Fibroblast of lung (primary cell): ENCODE measurements around the gene RNF150. TPM values are rescaled to one million over a fixed set of nuclear protein-coding genes. Genes with fewer than 3 reads are reported as not detected.
A peak's percentile ranks its signal among the peaks of the same experiment; 100 is the strongest.

Experiments
- DNase-seq, 2 donors: peaks; one replicate each; pipeline versions ENCODE4 v3.0.0 to v3.0.0-alpha.2; 2010; ENCODE audit warnings: low read depth in 2 of 2
- H2AFZ ChIP-seq: 2 replicates; pipeline ENCODE4 v1.5.1; 2012; ENCODE audit warnings: low read length, control low read depth, inconsistent platforms
- H3K27ac ChIP-seq: 2 replicates; pipeline ENCODE4 v1.5.1; 2011; ENCODE audit warnings: low read length, control low read depth; ENCODE audit not compliant: insufficient read depth
- H3K27me3 ChIP-seq: 2 replicates; pipeline ENCODE4 v1.5.1; 2011; ENCODE audit warnings: mild to moderate bottlenecking, low read length; ENCODE audit not compliant: control insufficient read depth, insufficient read depth
- H3K36me3 ChIP-seq: 2 replicates; pipeline ENCODE4 v1.5.1; 2011; ENCODE audit warnings: low read length; ENCODE audit not compliant: control insufficient read depth, insufficient read depth
- H3K4me1 ChIP-seq: 2 replicates; pipeline ENCODE4 v1.5.1; 2011; ENCODE audit warnings: low read length; ENCODE audit not compliant: control insufficient read depth, insufficient read depth; ENCODE audit errors: extremely low read depth
- H3K4me2 ChIP-seq: 2 replicates; pipeline ENCODE4 v1.5.1; 2011; ENCODE audit warnings: low read length, control low read depth; ENCODE audit not compliant: insufficient read depth; ENCODE audit errors: extremely low read depth
- H3K4me3 ChIP-seq, 4 experiments: fragments of 200-600 bp in 1 of 4; sonication (generic) in 1 of 4; replicated peaks in 1 of 4; 2 replicates each; pipeline ENCODE4 v1.5.1; 2011 to 2016; ENCODE audit warnings: low read length in 4 of 4, low read depth in 3 of 4, mild to moderate bottlenecking in 3 of 4, control low read depth in 2 of 4, inconsistent platforms in 1 of 4, mixed read lengths in 1 of 4; ENCODE audit not compliant: insufficient read depth in 1 of 4; ENCODE audit errors: control extremely low read depth in 1 of 4
- H3K79me2 ChIP-seq: 2 replicates; pipeline ENCODE4 v1.5.1; 2012; ENCODE audit warnings: mild to moderate bottlenecking, low read length, inconsistent platforms; ENCODE audit not compliant: control insufficient read depth, insufficient read depth
- H3K9ac ChIP-seq: 2 replicates; pipeline ENCODE4 v1.5.1; 2011; ENCODE audit warnings: mild to moderate bottlenecking, low read length, control low read depth; ENCODE audit not compliant: insufficient read depth
- H3K9me3 ChIP-seq: 2 replicates; pipeline ENCODE4 v1.5.1; 2012; ENCODE audit warnings: low read depth, low read length; ENCODE audit not compliant: control insufficient read depth, insufficient read depth
- H4K20me1 ChIP-seq: 2 replicates; pipeline ENCODE4 v1.5.1; 2011; ENCODE audit warnings: low read length; ENCODE audit not compliant: control insufficient read depth, insufficient read depth; ENCODE audit errors: extremely low read depth
- EZH2 ChIP-seq: IDR thresholded peaks from 2 replicates; pipeline ENCODE4 v1.5.1; 2012; ENCODE audit warnings: low read length, control low read depth, mild to moderate bottlenecking; ENCODE audit errors: missing control alignments
- polyA plus RNA-seq, 2 donors: library from polyadenylated mRNA; depleted of rRNA in 1 of 2; stranded (reverse) in 1 of 2; unstranded in 1 of 2; fragments of >200 nt; gene quantifications; 2 replicates each; pipeline ENCODE4 v1.2.1, GENCODE V29; 2011 to 2012; ENCODE audit warnings: missing spikeins in 1 of 2
- total RNA-seq: library from RNA; depleted of rRNA; stranded (reverse); fragments of >200 nt; gene quantifications from 2 replicates; pipeline ENCODE4 v1.2.1, GENCODE V29; 2014
- TF ChIP-seq, protein P1 (sequence below), 2 donors: IDR thresholded peaks in 1 of 2; conservative IDR thresholded peaks in 1 of 2; 1 replicate in 1 of 2; 2 replicates in 1 of 2; pipeline ENCODE4 v1.5.1; 2011 to 2012; ENCODE audit warnings: low read length in 2 of 2, control low read depth in 1 of 2, inconsistent platforms in 1 of 2, low read depth in 1 of 2, mild to moderate bottlenecking in 1 of 2

Gene RNF150
- total and polyA plus RNA-seq, 2 donors (not counting 1 experiment from before 2014, with no cell fraction given), result 0.66 to 5.6 TPM

GRCh38 chr4:140968371-140968770, 164.9 kb downstream of the RNF150 start:
- Histone ChIP-seq H3K4me1 (no peaks in the 10 kb centered on the region), H3K36me3 (no peaks in the 10 kb centered on the region), H3K4me2 (no peak overlapping the region), H3K9me3 (no peaks in the 10 kb centered on the region), H3K27me3 (no peaks in the 10 kb centered on the region), H3K27ac (no peak overlapping the region), H3K9ac (no peak overlapping the region), H3K4me3 (no peak overlapping the region), H4K20me1 (no peaks in the 10 kb centered on the region), H3K79me2 (no peaks in the 10 kb centered on the region), H2AFZ (no peak overlapping the region)
- DNase-seq, result no peak
- no peak for TF ChIP-seq EZH2
- TF ChIP-seq, protein P1, sequence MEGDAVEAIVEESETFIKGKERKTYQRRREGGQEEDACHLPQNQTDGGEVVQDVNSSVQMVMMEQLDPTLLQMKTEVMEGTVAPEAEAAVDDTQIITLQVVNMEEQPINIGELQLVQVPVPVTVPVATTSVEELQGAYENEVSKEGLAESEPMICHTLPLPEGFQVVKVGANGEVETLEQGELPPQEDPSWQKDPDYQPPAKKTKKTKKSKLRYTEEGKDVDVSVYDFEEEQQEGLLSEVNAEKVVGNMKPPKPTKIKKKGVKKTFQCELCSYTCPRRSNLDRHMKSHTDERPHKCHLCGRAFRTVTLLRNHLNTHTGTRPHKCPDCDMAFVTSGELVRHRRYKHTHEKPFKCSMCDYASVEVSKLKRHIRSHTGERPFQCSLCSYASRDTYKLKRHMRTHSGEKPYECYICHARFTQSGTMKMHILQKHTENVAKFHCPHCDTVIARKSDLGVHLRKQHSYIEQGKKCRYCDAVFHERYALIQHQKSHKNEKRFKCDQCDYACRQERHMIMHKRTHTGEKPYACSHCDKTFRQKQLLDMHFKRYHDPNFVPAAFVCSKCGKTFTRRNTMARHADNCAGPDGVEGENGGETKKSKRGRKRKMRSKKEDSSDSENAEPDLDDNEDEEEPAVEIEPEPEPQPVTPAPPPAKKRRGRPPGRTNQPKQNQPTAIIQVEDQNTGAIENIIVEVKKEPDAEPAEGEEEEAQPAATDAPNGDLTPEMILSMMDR (conservative IDR thresholded peaks at IDR 0.05 in 1 of 2, IDR thresholded peaks at IDR 0.05 in 1 of 2; ENCODE audit: low read depth in 1 of 2, low read length in 2 of 2), result no peak

DNA sequence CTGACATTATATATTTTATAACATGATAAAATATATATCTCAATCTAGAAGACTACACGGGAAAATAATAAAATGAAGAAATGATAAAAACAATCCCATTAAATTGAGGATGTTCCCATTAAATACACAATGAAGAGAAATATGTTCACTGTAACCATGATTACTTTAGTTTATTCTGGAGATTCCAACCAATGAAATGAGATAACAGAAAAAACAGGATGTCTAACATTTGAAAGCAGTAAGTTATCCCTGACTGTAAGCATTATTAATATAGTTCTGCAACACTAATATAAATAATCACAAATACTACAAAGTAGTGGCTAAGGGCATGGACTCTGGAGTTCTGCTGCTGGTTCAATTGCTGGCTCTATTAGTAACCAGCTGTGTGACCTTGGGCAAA, 169.4 kb downstream of the RNF150 start:
- H2AFZ ChIP-seq, result no peak overlapping the region
- TF ChIP-seq, protein P1 (conservative IDR thresholded peaks at IDR 0.05 in 1 of 2, IDR thresholded peaks at IDR 0.05 in 1 of 2; ENCODE audit: low read depth in 1 of 2, low read length in 2 of 2), result no peak
- no peak for TF ChIP-seq EZH2
- H3K27me3 ChIP-seq, result no peaks in the 10 kb centered on the region
- H3K9me3 ChIP-seq, result no peaks in the 10 kb centered on the region
- no peak overlapping the region for H3K9ac ChIP-seq
- no peak overlapping the region for H3K4me2 ChIP-seq
- DNase-seq, result no peak
- no peaks in the 10 kb centered on the region for H3K36me3 ChIP-seq
- no peaks in the 10 kb centered on the region for H3K79me2 ChIP-seq
- H3K4me1 ChIP-seq, result no peaks in the 10 kb centered on the region
- no peaks in the 10 kb centered on the region for H4K20me1 ChIP-seq
- H3K4me3 ChIP-seq, result no peak overlapping the region
- no peak overlapping the region for H3K27ac ChIP-seq

DNA sequence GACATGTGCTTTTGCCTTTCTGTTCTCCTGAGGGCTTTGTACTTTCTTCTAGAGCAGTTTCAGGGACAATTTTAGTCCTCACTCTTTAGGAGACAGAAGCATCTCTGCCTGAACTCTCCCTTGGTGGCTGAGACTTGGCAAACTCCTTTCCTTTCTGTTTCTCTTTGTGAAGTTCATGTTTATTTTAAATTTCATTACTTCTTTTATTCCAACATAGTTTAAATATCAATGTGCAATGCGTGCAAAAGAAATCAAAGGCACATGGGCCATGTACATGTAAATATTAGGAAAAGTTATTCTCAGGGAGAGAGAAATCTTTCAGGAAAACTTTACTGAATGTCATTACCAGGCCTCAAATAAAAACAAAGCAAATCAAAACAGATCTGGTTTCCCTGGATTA, 177.6 kb downstream of the RNF150 start:
- no peak overlapping the region for H3K27ac ChIP-seq
- H3K9ac ChIP-seq, result no peak overlapping the region
- no peak for TF ChIP-seq EZH2
- TF ChIP-seq, protein P1 (conservative IDR thresholded peaks at IDR 0.05 in 1 of 2, IDR thresholded peaks at IDR 0.05 in 1 of 2; ENCODE audit: low read depth in 1 of 2, low read length in 2 of 2), result no peak
- H3K4me2 ChIP-seq, result no peak overlapping the region
- H4K20me1 ChIP-seq, result no peaks in the 10 kb centered on the region
- no peaks in the 10 kb centered on the region for H3K79me2 ChIP-seq
- peak in 1 of 2 donors; percentile 11 for DNase-seq
- no peak overlapping the region for H3K4me3 ChIP-seq
- H3K4me1 ChIP-seq, result no peaks in the 10 kb centered on the region
- no peak overlapping the region for H2AFZ ChIP-seq
- no peaks in the 10 kb centered on the region for H3K9me3 ChIP-seq
- no peaks in the 10 kb centered on the region for H3K27me3 ChIP-seq
- H3K36me3 ChIP-seq, result no peaks in the 10 kb centered on the region
